Islet precursor cell (in vitro differentiated cells): ENCODE results near the gene KPNB1.
"Not testable (repeated sequence)": the region's sequence is repeated elsewhere in the genome, so short reads cannot be mapped to it uniquely, and the experiment has no call there.

Experiments
- DNase-seq: peaks from one replicate; pipeline ENCODE4 v3.0.0-alpha.2; 2018

Gene KPNB1

DNA sequence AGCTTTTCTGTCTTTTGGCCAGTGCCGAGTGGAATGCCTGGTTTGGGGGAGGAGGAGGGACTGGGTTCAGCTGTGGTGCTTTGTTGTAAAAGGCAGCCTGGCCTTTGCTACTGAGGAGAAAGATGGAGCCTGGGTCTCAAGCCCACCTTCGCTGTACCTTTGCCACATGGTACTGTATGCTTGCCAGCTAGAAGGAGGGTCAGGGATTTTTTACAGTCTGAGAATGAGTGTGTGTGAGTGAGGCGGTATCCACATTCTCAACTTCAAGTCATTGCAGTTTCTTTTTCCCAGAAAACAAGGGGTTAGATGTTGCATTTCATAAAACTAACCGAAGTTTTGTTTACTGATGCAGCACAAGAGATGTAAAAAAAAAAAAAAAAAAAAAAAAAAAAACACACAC lies 33.0 kb downstream of the KPNB1 start:
- not testable (repeated sequence) for DNase-seq

DNA sequence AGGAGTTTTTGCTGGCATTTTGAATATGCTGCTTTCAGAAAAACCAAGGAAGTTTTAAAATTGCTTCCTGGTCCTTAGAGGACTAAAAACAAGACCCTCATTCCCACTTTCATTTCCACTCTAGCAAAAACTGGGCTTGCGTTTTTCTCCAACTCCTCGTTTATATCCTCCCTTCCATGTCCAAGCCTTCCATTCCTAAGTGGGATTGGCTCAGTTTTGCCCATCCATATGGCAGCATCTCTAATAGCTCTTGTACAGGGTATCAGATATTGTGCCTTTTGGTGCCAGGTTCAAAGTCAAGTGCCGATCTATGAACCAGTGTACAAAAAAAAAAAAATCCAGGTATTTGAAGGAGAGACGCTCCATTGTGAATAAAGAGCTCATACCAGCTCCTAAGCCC lies 34.3 kb downstream of the KPNB1 start:
- DNase-seq, result no peak

DNA sequence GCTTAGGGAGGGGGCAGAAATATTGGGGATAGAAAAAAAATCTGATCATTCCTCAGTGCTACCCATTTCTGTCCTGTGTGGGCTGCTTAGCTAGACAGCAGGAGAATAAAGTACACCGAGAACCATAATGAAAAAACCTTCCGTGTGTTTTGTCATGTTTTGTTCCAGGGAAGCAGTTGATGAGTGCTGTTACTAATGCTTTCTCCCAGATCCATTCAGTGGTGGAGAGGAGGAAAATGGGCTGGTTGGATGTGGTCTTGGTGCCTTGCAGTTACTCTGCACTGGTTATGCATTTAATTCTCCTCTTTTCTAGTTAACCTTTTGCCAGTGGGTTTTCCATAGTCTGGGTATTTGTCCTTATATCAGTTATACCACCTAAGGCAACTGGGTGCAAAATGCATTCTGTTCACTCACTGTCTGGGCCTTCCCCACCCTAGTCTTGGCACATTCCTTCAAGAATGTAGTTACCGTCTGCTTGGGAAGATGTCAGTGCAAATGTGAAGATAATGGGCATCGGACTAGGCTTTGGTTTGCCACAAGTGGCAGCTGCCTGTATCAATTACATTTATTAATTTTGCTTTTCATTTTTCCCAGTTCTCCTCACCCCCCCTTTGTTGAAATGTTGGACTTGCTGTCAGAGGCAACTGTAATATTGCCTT lies 34.9 kb downstream of the KPNB1 start:
- DNase-seq, result no peak

DNA sequence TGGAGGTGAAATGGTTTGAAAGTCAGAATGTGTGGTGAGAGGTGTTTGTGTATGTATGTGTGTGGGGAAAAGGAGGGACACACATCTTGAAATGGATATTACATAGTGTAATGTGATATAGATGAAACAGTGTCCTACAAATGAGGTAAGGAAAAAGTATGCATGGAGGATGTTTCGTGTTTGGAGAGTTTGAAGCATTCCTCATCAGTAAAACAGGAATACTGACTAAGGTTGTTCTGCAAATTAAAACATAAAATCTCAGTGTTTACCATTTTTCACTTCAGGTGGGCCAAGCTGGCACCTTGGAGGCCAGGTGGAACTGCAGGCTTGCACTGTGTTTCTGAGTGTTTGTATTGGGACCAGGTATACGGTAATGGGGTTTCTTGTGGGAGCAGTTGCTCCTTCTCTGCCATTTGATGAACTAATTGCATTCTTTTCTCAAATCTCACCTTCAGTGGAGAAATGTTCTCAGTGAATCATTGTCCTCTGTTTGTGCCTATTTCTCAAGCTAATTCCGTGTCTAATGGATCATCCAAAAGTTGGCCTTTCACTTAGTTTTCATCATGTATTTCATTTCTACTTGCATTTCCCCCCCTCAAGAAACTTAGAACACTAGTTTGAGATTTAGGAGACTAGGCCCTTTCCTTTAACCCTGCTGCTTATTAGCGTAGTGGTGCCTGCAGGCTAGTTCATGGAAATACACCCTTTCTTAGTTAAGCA lies 36.0 kb downstream of the KPNB1 start:
- DNase-seq, result no peak

DNA sequence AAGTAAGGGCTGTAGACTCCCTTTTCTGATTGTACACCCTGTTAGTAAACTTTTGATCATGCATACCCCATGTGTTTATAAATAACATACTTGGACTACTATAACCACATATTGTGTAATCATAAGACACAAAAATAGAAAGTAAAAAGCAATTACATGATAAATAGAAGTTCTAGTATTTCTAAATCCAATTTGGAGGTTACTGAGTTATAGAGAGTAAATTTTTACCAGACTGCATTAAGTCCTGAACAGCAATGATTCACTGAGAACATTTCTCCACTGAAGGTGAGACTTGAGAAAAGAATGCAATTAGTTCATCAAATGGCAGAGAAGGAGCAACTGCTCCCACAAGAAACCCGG lies 36.5 kb downstream of the KPNB1 start:
- DNase-seq, result no peak

DNA sequence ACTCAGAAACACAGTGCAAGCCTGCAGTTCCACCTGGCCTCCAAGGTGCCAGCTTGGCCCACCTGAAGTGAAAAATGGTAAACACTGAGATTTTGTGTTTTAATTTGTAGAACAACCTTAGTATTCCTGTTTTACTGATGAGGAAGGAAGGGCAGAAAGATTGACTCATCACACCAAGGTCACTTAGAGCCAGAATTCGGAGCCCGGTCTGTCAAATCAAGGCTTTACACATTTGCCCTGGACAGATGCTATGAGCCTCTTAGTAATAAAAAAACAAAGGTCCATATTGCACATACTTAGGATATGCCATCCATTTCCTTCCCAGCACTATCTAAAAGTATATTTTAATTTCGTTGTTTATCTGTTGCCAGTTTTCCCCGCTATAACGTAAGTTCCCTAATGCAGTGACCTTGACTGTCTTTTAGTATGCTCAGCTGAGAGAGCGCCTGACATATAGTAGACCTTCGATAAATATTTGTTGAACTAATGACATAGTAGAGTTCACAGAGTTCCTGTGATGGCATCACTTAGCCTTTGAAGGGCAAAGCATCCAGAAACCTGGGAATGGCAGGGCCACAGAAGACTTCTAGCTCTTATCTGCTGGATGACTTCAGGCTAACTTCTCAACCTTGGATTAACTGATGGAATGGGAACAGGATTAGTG lies 37.1 kb downstream of the KPNB1 start:
- DNase-seq, result no peak

DNA sequence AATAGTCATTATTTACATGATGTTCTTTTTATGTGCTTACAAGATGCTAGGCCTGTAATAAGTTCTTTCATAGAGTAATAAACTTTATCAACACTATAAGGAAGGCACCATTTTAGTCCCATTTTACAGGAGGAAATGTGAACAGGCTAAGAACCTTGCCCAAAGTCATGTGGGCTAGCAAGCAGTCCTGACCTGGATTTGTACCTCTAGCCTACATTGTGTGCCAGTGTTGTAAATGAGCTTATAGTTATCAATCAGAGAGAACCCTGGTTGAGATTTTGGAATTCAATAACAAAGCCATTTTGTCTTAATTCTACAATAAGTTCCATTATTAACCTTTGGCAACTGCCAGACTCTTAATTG lies 37.6 kb downstream of the KPNB1 start:
- DNase-seq, result no peak

DNA sequence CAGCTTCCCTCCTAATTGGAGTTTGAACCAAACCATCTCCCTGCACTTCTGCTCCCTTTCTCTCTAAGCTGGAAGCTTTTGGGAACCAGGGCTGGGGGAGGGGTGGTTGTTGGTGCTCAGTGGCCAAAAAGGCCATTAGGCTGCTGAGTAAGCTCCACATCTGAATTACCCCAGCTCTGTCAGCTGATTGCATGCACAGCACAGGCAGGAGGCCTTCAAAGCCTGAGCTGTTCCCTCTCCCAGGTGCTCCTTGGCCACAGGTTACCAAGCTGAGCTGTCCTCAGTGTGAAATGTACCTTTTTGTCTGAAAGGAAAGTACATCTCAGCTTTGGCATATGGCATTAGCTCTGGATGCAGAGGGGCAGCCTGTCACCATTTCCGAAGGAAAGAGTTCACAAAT lies 38.0 kb downstream of the KPNB1 start:
- peak; percentile 85 for DNase-seq

DNA sequence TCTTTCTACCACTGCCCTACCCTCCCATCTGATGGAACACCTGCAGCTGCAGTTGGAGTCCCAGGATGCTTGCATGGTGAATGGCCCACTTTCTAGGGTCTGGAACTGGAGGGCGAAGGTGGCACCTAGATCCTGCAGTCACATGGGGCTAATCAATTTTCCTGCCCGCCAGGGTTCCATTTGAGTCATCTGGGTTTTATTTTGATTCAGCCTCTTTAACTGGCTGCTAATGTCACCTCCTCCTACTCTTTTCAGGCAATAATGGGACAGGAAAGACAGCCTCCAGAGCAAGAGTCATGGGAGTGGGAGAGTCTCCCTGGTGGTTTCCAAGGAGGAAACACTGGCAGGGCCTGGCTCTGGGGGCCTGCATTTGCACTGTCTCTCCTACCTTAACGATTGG lies 40.4 kb downstream of the KPNB1 start:
- no peak for DNase-seq

DNA sequence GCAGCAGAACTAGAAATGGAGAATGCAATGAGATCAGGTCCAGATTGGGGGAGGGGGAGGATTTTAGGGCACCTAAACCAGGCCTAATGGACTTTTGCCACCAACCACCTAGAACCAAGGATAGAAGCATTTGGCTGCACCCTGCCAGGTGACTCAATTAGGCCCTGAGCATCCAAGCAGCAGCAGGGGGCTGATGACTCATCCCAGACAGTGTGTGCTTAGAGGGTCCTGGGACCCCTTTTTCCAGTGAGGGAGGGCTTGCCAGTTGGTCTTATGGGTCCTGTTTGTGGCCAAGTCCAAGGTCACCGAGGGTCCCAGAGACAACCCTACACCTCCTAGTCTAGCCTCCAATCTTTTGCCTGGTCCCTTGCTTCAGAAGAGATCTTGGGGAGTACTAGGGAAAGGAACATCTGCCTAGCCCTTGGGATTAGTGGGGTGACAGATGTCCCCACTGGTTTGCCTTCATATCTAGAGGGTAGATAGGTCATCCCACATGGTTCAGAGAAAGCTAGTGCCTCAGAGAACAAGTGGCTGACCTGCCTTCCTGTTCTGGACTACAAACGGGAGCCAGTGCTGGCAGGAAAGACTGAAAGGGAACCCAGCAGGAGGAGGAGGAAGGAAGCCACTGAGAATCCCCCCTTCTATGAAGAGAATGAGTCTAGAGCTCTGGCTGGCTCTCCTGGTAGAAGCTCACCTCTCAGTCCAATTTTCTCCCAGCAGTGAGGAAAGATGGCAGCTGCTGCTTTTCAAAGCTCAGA lies 42.6 kb downstream of the KPNB1 start:
- no peak for DNase-seq

DNA sequence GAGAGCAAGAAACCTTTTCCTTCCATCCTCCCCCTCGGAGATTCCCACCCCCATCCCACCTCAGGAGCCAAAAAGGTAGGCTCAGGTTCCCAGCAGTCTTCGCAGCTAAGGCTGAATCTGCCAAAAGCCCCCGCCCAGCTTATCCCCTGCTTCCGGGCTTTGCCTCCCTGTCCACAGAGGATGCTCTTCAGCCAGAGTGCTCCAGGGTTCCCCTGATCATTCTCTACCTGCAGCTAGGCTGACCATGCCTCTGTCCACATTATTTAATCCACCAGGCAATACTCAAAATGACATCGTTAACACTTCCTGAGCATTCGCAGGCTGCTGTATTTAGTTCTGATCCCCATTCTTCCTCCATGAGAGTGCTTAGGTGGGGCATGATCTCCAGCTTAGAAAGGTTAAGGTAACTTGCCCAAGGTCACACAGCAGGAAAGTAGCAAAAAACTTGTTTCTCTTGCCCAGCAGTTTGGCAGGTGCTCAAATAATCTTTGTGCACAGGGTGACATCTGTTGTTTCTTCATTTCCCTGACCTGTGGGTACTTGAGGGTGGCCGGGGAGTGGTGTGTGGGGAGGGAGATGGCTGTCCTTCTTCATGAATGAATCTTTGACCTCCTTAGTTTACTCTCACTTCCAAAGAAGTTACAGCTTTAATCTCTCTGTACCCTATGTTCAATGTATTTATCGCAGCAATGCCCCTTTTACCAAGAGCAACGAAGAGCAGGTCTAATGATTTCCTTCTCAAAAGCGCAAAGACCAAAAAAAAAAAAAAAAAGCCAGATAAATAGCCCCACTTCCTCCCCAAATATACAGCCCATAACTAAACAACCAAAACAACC lies 43.4 kb downstream of the KPNB1 start:
- peak; percentile 65 for DNase-seq

DNA sequence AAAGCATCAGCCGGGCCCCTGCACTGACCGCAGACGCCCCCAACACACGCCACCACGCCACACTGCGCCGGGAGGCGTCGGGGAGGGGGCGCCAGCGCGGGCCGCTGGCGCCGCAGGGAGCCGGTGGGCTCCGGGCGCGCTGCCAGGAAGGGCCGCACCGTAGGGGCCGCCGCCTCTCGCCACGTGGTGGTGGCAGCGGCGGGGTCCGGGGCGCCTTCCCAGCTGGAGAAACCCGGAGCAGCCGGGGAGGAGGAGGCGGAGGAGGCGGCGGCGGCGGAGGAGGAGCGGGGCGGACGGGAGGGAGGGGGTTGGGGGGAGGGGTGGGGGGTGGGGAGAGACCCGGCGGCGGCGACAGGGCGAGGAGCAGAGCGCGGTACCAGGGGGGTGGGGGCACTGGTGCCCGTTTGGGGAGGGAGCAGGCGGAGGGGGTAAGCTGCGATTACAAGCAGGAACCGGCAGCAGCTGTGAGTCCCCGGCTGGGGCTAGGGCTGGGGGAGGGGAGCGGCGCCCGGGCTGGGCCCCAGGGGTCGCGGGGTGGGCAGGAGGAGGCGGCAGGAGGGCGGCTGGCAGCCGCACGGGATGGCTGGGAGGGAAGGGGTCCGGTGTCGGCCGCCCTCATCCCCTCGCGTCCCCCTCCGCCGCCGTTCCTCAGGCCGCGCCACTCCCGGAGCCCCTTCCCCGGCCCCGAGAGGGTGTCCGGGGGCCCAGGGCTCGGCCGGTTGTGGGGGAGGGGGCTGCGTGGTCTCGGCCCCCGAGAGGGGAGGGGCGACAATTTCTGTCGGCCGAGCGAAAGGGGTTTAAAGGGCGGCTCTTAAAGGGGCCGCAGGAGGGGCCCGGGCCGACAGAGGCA lies 44.2 kb downstream of the KPNB1 start, which contains the start of gene TBKBP1:
TBKBP1 (plus strand) TSS at position 431 of the 850 bp plus-strand sequence. CDS start 1,952 bp downstream, outside the sequence.
- DNase-seq, result peak; percentile 93

DNA sequence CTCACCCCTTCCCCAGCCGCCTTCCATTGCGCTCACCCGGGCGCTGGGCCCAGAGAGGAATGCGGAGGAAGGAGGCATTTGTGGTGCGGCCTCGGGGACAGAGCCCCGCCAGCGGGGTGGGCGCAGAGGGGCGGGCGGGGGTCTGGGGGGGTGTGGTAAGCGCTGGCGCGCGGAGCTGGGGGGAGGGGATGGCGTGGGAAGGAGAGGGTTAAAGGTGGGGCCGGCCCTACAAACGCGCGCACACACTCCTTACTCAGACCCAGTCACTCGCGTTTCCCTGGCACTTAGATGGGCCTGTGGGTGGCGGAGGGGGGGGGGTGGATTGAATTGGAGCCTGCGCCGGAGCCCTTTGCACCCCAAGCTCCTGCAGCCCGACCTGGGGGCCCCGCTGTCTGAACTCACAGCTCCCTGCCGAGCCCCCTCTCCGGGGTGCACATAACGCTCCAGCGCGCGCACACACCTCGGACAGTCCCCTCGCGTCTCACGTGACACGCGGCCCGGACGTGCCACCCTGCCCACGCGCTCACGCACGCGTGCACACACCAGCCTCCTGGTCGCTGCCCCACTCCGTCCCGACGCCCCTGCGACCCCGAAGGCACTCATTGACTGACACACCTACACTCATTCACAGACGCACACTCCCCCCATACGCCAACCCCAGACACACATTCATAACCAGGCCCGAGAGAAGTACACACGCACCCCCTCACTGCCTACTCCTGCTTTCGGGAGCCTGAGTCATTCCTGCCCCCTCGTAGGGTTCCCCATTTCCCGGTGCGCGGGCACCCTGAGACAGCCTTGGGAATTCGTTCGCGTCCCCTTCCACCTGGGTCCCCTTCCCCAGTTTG lies 45.1 kb downstream of the KPNB1 start:
- DNase-seq, result no peak

DNA sequence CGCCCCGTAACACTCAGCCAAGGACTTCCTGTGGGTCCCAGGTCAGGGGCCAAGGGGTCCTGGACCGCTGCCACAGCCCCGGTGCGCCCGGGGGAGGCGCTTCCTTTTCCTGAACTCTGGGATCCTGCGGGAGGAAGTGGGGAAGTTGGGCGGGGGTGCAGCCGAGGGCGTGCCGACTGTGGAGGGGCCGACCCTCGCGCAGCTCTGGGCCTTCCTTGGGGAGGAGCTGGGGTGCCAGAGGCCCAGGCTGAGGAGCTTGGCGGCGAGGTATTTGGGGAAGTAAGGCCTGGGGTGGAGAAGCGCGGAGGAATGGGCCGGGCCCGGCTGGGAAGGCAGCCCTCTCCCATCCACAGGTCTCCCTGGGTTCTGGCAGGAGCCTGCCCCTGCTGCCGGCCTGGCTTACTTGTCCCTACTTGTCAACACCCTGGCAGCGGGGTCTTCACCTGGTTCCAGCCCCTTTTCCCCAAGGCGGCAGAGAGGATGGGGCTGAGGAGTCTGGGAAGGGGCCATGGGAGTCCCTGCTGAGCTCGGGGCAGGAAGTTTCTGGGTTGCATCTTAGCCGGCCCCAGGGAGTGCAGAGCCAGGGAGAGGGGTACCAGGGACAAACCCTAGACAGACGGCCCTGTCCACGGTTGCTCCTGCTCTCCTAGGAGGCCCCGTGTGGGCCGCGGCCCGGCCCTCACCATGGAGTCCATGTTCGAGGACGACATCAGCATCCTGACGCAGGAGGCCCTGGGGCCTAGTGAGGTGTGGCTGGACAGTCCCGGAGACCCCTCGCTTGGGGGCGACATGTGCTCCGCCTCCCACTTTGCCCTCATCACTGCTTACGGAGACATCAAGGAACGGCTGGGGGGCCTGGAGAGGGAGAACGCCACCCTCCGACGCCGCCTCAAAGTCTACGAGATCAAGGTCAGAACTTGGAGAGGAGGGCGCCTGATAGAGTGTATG lies 46.0 kb downstream of the KPNB1 start:
- DNase-seq, result peak; percentile 79

DNA sequence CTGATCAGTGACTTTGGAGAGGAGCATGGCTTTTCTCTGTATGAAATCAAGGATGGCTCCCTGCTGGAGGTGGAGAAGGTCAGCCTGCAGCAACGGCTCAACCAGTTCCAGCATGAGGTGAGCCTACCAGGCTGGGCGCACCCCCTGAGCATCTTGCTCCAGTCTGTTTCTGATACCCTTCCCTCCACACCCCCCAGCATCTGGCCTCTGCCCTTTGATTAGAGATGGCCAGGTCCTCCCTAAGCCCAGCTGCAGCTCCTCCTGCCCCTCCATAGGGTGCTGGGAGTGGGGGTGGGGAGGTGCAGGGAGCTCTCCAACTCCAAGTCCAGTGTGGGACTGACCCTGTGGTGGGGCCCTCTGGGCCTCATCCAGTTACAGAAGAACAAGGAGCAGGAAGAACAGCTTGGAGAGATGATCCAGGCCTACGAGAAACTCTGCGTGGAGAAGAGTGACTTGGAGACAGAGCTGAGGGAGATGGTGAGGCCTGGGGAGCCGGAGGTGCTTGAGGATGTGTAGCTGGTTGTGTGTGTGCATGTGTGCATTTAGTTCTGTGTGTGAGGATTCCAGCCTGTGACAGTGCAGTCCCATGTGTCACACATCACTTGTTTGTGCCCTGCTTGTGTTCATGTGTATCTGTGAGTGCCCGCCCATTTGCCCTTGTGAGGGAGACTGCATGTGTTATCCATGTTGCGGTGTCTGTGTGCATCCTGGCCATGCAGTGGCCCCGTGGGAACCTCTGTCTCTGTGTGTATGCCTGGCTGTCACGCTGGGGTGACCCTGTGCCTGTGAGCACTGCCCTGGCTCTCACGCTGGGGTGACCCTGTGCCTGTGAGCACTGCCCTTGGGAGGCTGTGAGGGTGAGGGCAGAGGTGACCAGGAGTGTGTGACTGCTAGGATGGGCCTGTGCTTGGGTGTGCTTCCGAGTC lies 47.3 kb downstream of the KPNB1 start:
- no peak for DNase-seq

DNA sequence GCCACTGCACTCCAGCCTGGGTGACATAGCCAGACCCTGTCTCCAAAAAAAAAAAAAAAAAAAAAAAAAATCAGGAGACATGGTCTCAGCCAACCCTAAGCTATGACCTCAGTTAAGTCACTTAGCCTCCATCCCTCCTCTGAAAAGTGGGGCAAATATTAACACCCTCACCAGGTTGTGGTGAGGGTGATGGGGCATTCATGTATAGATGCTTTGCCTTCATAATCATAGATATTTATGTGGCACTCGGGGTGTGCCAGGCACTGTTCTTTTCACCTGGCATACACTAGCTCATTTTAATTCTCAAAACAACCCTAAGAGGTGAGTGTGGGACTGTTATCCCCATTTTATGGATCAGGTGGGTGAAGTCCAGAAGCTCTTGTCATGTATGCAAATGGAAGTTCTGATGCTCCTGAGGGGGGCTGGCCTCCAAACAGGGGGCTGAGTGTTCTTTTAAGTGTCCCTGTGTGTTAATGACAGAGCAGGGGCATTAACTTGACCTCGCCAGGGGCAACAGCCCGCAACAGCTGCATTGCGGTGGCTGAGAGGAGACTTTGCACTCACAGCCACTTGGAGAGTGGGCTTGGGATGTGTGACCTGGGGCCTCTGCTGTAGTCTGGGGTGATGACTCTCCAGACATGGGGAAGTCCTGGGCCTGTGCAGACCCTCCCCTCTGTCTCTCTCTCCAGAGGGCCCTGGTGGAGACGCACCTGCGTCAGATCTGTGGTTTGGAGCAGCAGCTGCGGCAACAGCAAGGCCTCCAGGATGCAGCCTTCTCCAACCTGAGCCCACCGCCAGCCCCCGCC lies 48.4 kb downstream of the KPNB1 start:
- no peak for DNase-seq
